Measurements from ENCODE around the gene MUC21.

Gene MUC21

DNA sequence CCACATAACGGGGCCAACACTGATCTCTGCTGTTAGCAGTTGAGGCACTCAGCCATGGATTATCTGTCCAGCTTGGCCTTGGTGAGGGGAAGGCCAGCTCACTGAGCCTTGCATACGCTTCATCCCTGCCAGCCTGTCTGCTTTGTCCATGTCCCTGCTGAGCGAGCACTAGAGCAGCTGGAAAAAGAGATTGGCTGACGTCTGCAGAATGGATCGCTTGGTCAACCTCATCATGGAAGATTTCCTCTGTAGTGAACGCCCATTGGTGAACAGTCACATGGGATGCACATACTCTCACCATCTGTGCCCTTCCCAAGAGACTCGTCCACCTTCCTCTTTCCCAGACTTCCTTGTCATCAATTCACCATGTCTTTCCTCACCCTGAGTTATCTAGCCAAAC is 53.7 kb downstream of the MUC21 start:
- no peak overlapping the region for H3K4me3 ChIP-seq (ENCODE audit: low read length)
- DNase-seq (ENCODE audit: low read depth, low spot score) = no peak

- no peak overlapping the region for H3K4me3 ChIP-seq (ENCODE audit: low read length)
- no peak for DNase-seq (ENCODE audit: low read depth, low spot score)
These were observed 54.2 kb downstream of the MUC21 start for GRCh38 chr6:31037682-31038081.

DNA sequence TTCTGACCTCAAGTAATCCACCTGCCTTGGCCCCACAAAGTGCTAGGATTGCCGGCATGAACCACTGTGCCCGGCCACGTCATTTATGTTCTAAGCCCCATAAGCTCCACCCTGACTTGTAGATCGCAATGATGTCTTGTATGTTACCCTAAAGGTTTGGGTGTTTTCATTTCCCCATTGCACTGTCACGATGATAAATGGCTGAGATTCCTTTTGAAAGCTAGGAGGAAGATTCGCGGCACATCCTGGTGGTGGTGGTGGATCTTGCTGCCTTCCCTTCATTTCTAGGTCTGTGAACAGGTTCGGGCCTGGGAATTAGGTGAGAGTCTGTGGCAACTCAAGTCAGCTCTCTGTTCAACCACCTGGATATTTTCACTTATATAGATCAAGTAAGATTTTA is 55.0 kb downstream of the MUC21 start:
- DNase-seq (ENCODE audit: low read depth, low spot score) = no peak

More for the DNA sequence above, 55.0 kb downstream of the MUC21 start:
- H3K4me3 ChIP-seq (ENCODE audit: low read length) = no peak overlapping the region

All from Jurkat, Clone E6-1 (cell line).